GM12865 (cell line): Measurements from ENCODE around the gene DOK7.

Experiments
- DNase-seq: peaks from one replicate; pipeline ENCODE4 v3.0.0; 2010; ENCODE audit warnings: low read depth
- H3K4me3 ChIP-seq: 2 replicates; pipeline ENCODE4 v1.5.1; 2011; ENCODE audit warnings: mild to moderate bottlenecking, low read depth, low read length, control low read depth
- CTCF ChIP-seq: IDR thresholded peaks from 2 replicates; pipeline ENCODE4 v1.5.1; 2011; ENCODE audit warnings: low read length, control low read depth, low read depth, inconsistent platforms; ENCODE audit not compliant: insufficient read depth; ENCODE audit errors: missing control alignments

DOK7 gene

GRCh38 chr4:3427706-3428446 lies 35.2 kb upstream of the DOK7 start:
- no peak for TF ChIP-seq CTCF
- DNase-seq: no peak
- H3K4me3 ChIP-seq: no peak overlapping the region

GRCh38 chr4:3429651-3430050 lies 33.5 kb upstream of the DOK7 start:
- no peak for TF ChIP-seq CTCF
- H3K4me3 ChIP-seq: no peak overlapping the region
- DNase-seq: no peak

- no peak overlapping the region for H3K4me3 ChIP-seq
- TF ChIP-seq CTCF: no peak
- no peak for DNase-seq
These were observed 32.6 kb upstream of the DOK7 start for GRCh38 chr4:3430524-3430923.

- TF ChIP-seq CTCF: no peak
- DNase-seq: no peak
- no peak overlapping the region for H3K4me3 ChIP-seq
These were observed 31.6 kb upstream of the DOK7 start for GRCh38 chr4:3431446-3431993.

GRCh38 chr4:3432381-3432790 lies 30.7 kb upstream of the DOK7 start:
- TF ChIP-seq CTCF: no peak

GRCh38 chr4:3433138-3433869 lies 29.8 kb upstream of the DOK7 start:
- H3K4me3 ChIP-seq: no peak overlapping the region
- no peak for DNase-seq
- TF ChIP-seq CTCF: no peak

More at GRCh38 chr4:3432381-3432790, 30.7 kb upstream of the DOK7 start:
- H3K4me3 ChIP-seq: no peak overlapping the region
- DNase-seq: no peak
